Astrocyte of the hippocampus (primary cell): ENCODE measurements around the gene YJEFN3.

ENCODE experiments used
- DNase-seq: peaks from one replicate; pipeline ENCODE4 v3.0.0; 2011; ENCODE audit warnings: low read depth, low spot score

Gene YJEFN3

DNA sequence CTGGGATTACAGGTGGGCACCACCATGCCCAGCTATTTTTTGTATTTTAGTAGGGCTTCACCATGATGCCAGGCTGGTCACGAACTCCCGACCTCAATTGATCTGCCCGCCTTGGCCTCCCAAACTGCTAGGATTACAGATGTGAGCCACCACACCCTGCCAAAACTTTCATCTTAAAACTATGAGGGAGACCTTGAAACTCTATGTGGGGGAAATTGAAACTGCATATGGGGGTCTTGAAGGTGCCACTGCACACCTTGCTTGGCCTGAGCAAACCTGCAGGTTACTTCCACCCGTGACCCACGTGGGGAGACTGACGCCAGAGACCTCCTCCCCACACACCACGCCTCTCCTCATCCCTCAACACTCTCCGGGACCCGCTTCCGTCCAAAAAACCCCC, 25.0 kb downstream of the YJEFN3 start:
- no peak for DNase-seq

DNA sequence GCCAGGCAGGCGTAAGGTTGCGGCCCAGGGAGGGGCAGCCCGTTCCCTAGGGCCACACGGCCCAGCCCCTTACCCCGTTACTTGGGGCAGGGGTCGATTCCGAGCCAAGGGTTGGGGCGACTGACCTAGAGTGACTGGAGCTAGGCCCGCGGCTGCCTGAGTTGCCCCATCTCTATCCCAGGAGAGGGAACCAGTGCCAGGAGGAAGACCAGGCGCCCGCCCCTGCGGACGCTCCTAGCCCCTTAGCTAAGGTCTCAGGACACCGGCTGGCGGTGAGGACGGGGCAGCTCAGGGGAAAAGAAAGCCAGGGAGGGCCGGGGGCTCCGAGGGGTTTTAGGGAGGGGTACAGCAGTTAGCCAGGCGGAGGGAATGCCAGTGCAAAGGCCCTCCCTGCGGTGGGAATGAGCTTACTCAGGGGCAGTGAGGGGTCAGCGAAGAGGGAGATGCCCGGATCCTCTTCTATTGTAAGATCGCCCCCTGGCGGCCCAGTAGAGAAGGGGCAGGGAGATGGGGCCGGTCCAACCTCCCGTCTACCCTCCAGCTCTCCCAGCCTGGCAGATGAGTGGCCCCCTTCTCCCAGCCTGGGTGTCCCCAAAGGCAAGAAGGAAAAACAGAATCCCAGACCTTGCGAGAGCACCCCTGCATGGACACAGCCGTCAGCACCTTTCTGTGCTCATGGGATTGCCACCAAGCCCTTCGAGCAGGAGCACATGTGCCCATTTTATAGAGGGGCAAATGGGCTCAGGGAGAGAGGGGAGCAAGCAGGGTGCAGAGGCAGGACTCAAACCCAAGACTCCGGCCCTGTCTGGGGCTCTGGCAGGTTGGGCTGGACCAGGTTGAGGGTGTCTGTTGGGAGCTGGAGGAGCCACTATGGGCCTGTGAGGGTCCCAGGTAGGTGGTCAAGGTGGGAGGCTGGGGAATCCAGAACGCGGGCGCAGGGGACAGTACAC, 25.6 kb downstream of the YJEFN3 start:
- peak; percentile 69 for DNase-seq

DNA sequence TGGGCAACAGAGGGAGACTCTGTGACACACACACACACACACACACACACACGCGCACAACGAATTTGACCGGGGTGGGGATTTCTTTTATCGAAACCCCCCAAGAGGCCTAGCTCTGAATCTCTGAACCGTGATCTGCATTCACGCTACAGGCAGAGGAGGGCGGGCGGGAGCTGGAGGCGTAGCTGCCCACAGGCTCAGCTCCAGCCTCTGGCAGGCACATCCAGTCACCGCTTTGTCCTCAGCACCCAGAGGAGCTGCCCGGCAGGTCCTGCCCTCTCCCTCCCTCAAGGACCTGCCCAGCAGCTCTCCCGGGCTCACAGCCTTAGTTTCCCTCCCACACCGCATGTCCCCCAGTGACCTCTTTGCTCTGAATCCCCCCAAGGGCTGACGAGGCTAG, 29.3 kb downstream of the YJEFN3 start:
- DNase-seq, result no peak

DNA sequence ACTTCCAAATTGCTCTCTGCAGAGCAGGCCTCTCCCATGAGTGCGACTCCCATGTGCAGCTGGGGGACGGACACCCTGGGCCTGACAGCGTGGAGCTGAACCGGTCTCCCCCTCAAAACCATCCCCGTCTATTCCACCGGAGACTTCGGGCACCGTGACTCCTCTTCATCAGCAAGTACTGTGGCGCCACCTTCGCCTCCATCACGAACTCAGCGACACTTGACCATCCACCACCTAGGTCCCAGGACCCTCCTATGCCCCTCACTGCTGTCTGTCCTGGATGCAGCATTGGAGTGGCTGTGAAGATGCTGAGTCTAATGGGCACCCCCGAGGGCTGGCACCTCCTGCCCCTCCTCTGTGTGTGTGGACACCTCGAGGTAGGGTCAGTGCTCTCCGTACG, 29.9 kb downstream of the YJEFN3 start:
- no peak for DNase-seq

DNA sequence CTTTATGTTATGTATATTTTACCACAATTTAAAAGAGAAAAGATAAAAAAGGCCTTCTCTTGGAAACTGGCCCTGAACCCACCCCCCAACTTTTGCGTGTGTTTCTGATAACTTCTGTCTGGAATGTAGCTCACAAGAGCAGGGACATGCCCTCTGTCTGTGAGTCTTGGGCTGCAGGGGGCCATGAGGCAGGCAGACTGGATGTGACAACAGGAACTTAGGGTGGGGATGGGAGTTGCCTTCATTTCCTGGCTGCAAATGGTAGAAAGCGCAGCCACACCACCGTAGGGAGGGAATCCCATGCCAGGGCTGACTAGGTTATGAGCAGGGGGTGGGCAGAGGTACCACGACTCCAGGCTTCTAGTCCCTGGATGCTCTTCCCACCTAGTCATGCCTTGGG, 31.2 kb downstream of the YJEFN3 start:
- no peak for DNase-seq

DNA sequence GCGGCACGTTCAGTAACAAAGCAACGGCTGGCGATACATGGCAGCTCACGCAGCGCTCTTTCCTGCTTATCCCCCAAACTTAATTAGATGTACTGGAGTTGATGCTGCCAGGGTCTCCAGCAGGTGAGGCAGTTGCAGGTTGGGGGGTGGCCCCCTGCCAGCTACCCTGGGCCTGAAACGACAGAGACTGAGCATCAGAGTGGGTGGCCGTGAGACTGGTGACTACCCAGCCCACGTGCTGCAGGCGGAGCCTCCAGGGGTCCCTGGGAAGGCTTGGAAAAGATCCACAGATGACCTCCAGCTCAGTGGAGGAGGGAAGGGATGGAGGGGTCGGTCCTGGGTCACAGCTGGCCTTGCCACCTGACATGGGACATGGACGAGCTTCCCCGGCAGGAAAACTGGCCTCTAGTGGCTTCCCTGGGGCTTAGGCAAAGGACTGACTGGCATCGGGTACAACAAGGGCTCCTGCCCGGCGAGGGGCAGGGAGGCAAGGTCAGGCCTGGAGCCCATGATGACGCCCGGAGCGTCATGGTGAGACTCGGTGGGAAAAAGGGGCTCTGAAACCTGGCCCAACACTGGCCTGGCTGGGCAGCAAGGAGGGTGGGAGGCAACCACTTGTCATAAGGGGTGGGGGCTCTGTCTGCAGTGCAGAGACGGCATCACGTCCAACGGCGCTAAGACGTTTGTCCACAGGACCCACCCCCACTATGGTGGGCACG, 33.4 kb downstream of the YJEFN3 start:
- DNase-seq, result no peak

DNA sequence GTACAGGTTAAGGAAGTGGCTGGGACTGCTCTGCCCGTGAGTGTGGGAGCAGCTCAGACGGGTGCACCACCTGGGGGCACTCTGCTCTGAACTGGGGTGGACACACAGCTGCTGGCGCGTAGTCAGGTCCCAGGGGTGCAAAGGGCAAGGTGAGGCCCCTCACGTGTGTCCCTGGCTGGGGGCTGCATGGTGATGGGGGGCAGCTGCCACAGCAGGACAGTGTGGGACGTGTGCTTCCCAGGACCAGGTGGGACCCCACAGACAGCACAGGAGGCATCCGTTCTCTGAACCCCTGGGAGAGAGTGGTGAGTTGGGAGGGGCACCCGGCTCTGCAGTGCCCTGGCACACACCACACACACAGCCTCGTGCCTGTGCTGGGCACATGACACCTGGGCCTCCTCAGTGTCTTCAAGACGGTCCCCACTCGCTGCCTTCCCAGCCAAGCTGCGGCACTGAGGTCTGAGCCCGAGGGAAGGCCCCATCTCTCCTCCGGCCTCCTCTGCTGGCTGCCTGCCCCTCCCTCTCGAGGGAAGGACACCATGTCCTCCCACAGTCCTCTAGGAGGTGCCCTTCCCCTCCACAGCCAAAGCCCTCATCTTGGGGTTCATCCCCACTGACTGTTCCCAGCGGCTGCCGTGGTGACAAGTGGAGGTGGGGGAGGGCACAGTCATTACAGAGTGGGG, 34.1 kb downstream of the YJEFN3 start:
- no peak for DNase-seq

DNA sequence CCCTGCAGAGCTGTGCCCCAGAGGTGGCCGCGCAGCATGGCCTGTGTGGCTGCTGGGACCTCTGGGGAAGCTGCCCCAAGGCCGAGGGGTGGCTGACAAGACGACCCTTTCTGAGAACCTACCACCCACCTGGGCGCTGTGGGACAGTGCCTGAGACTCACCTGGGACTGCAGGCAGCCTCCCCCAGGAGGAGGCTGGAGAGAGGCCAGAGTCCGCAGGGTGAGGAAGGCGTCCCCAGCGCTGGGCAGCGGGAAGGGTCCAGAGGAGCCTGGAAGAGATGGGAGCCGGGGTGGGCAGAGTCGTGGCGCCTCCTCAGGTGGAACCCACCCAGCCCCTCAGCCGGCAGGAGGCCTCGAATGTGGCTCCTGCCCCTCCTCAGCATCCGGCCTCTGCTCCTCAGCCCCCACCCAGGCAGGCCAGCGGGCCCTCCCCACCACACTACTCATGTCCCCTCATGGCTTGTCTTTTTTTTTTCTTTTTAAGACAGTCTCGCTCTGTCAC, 34.7 kb downstream of the YJEFN3 start:
- DNase-seq, result no peak

DNA sequence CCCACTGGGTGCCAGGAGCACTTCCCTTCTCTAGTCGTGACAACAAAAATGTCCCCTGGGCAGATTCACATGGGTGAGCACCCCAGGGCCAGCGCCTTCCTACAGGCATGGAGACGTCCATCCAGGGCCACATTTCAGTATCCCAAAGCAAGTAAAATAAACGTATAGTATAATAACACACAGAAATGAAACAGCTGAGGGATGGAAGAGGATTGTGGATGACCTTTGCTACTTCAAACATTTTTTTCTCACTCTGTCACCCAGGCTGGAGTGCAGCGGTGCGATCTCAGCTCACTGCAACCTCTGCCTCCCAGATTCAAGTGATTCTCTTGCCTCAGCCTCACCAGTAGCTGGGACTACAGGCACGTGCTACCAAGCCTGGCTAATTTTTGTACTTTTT, 37.6 kb downstream of the YJEFN3 start:
- no peak for DNase-seq

DNA sequence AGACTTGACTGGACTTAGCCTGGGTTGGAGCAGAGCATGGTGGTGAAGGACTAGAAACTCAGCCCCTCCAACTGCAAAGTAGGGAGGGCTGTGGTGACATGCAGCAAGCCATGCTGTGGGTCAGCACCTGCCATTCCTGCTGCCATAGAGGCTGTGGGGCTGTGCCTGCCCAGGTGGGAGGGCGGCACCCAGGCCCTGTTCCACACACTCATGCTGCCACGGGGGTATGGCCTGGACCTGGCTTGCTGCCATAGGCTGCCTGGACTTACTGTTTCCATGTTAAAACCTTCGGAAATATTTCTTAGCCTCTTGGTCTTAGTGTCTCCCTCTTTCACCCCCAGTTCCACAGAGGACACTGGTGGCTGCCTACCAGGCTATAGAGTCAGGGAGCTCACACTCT, 38.7 kb downstream of the YJEFN3 start:
- no peak for DNase-seq

DNA sequence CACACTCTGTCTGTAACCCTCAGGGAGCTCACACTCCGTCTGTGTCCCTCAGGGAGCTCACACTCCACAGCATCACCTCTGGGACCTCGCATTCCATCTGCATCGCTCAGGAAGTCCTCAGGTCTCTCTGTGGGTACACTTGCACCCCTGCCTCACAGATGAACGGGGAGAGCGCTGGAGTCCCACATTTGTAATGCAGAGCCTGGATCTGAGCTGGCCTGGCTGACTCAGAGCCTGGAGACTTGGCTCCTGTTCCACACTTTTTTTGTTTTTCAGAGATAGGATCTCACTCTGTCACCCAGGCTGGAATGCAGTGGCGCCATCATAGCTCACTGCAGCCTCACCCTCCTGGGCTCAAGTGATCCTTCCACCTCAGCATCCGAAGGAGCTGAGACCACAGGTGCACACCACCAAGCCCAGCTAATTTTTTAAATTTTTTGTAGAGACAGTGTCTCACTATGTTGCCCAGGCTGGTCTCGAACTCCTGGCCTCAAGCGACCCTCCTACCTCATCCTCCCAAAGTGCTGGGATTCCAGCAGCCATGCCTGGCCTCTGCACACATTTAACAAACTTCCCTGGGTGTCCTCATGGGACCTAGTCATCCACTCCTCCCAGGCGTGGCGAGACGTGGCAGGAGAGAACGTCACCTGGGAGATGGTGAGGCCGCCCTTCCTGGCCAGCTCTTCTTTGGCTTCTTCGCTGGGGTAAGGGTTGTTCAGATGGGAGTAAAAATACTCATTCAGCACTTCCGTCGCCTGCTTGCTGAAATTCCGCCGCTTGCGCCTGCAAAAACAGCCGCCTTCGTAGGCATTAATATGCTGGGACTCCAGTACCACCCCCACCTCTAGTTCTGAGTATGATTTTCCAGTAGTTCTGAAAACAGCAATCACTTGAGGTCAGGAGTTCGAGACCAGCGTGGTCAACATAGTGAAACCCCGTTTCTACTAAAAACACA, 40.4 kb downstream of the YJEFN3 start:
- peak; percentile 55 for DNase-seq

DNA sequence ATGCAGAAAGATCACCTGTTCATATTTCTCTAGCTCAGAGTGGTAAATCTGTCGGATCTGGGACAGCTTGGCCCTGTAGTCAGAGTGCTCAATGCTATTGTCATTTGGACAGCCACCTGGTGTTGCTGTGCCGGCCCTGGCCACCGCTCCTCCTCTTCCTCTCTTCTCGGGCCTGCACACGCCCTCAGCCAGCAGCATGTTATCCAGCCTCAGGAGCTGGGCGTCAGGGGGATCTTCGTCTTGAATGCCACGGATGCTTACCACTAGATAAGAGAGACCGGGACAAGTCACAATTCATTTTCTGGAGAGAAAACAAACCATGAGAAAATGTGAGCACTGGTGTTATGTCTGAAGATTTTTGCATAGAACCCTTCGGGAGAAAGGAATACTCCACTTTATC, 41.9 kb downstream of the YJEFN3 start:
- DNase-seq, result no peak

DNA sequence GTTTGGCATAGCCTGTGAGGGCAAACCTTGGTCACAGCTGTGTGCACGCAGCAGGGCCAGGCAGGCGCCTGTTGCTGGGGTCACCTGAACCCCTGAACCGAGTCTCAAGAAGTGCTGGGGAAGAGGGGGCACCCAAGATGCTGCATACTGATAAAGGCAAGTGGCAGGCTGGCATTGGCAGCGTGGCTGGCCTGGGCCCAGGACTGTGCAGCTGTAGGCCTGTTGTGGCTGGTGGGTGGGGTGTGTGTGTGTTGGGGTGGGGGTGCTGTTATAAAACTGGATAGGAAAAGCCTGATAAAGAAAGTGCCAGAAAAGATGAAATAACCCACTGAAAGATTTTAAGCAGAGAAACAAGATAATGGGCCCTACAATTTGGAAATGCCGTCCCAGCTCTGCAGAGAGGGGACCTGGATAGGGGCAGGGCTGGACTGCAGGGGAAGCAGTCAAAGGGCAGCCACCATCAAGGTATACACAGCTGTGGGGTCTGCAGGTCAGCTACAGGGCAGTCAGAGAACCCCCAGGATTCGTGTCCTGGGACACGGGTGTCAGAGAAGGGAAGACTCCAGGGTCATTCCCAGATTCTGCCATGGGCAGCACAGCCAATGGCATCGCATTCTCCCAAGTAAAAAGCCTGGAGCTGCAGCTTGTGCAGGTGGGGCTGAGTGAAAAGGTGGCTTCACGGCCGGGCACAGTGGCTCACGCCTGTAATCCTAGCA, 42.5 kb downstream of the YJEFN3 start:
- no peak for DNase-seq

DNA sequence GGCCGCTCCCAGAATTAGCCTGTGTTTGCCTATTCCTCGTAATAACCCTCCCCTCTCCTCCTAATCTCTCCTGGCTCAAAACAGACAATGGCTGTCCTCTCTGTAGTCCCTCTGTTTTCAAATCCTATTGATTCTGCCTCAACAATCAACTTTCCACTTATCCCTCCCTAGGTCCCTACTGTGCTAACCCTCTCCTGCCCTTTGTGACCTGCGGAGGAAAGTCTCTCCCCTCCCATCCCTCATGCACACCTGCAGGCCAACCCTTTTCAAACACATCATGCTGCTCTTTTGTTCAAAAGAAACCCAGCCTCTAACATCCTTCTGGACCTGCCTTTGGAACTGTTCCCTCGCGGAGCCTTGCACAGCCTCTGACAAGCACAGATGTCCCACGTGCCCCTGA, 46.7 kb downstream of the YJEFN3 start:
- no peak for DNase-seq

DNA sequence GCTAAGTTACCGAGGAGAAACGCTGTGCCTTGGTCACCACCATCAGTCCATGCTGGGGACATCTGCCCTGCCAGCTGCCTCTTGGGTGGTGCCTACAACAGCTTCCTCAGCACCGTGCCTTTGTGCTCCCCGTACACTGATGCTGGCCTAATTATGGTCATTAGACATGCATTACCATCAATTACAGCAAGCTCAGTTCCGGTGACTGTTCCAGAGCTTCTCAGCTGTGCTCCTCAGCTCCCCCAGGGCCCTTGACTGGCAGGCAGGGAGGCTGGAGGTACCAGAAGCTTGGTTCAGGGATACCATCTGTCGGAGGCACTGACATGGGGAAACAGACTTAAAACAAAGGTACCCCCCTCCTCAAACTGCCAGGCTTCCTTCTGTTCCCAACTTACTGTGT, 49.5 kb downstream of the YJEFN3 start:
- no peak for DNase-seq

DNA sequence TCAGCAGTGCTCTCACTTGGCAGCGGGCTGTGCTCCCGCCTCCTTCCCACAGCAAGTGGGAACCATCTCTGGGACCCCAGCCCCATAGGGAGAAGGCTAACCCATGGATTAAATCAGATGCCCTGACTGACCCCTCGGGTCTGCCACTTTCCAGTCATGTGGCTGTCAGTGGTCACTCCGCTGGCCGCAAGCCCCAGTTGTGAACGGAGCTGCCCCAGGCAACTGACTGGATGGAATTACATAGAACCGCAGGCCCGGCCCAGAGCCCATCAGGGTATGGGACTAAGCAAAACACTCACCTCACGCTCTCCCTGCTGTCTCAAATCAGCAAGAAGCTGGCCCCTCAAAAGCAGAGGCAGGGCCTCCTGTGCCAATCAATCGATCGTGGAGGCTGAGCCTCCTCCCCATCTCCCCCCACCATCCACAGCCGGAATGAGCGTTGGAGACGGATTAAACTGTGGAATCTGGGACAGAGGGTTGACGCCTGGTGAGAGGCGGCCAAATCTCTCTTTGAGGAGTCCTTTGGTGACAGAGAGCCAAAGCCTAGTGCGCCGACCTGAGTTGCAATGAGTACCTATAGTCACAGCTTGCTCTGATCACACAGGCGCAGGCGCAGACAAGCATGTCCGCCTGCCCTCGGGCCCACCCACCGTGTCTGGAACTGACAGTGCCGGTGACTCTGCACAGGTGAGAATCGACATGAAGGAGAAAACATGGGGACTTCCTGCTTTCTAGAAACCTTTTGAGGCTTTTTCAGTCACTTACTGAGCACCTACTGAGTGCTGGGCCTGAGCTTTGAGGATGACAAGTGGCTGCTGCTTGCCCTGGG, 51.0 kb downstream of the YJEFN3 start:
- DNase-seq, result no peak

DNA sequence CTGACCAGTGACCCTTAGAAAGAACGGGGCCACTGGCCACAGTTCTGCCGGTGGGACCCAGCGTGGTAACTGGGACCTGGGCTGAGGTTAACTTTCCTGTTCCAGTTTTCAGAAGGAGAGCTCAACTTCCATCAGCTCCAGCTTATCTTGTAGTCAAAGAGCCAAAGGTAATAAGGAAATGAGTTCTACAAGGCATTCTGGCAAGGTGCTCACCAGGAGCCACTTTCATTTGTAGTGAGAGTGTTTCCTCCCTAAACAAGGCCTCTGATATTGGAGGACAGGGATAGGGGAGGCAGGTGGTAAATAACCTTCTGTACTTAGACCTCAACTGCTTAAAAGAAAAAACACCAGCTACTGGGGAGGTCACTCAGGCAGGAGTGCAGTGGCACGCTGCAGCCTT, 51.7 kb downstream of the YJEFN3 start:
- no peak for DNase-seq

DNA sequence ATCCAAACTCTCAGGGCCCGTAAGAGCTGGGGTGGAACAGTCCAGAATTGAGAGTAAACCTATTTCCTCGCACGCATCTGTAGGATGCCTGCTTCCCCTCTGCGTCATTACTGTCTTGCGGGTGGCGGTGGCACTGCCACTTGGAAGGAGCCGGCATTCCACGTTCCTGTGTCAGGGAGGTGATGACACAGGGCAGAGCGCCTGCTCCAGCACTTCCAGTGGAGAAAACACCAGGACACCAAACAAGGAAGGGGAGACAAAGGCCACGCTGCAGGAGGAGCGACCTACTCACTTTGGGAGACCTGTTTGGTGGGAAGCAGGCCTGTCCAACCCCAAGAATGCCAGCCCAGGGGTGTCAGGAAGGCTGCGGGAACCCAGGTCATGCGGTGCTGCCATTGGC, 52.7 kb downstream of the YJEFN3 start:
- no peak for DNase-seq

DNA sequence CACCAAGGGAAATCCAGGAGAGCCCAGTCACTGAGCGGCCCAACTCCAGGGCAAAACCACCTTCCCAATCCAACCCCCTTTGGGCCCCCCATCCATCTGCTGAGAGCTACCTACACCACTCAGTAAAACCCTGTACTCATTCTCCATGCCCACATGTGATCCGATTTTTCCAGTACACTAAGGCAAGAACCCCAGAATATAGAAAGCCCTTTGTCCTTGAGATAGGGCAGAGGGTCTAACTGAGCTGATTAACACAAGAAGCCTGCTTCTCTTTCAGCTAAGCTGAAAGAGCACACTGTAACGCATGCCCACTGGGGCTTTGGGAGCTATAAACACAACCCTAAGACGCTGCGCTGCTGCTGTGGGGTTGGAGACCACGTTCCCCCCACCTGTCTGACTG, 53.8 kb downstream of the YJEFN3 start:
- DNase-seq, result no peak

DNA sequence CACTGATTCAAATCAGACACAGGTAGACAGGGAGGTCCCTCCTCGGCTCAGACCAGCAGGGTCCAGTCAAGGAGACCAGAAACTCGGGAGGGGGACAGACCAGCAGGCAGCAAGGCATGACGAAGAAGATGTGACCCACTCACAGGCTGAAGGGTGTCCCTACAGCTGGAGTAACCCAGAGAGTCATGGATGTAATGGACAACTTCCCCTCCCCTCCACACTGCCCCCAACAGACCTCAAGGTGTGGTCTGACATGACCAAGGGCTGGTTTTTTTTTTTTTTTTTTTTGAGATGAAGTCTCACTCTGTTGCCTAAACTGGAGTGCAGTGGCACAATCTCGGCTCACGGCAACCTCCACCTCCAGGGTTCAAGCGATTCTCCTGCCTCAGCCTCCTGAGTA, 55.6 kb downstream of the YJEFN3 start:
- DNase-seq, result no peak
